WI38 (cell line): ENCODE data around the gene LRRC72.

Source experiments
- H3K4me3 ChIP-seq: 2 replicates; pipeline ENCODE4 v1.5.1; 2011; ENCODE audit warnings: low read depth, mild to moderate bottlenecking, control low read depth, low read length
- TF ChIP-seq, protein P1 (sequence below): IDR thresholded peaks from 2 replicates; pipeline ENCODE4 v1.5.1; 2012; ENCODE audit warnings: low read depth, mild to moderate bottlenecking, control low read depth, low read length

The LRRC72 gene

DNA sequence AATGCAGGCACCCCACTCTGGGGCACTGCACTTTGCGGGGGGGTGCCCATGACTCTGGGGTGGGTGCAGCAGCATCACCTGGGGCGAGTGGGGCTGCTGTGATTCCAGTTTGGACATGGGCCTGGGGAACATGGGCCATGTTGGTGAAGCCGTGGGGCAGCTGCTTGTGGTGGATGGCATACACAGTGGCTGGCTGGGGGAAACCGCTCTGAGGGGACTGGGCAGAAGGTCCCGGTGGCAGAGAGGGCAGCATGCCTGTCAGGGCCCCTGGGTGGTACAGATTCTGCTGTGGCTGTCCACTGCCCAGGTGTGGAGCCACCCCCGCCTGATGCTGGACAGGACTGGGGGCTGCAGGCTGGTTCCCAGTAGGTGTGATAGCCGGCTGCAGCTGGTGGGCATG lies 57.2 kb downstream of the LRRC72 start:
- H3K4me3 ChIP-seq = no peak overlapping the region
- TF ChIP-seq, protein P1, sequence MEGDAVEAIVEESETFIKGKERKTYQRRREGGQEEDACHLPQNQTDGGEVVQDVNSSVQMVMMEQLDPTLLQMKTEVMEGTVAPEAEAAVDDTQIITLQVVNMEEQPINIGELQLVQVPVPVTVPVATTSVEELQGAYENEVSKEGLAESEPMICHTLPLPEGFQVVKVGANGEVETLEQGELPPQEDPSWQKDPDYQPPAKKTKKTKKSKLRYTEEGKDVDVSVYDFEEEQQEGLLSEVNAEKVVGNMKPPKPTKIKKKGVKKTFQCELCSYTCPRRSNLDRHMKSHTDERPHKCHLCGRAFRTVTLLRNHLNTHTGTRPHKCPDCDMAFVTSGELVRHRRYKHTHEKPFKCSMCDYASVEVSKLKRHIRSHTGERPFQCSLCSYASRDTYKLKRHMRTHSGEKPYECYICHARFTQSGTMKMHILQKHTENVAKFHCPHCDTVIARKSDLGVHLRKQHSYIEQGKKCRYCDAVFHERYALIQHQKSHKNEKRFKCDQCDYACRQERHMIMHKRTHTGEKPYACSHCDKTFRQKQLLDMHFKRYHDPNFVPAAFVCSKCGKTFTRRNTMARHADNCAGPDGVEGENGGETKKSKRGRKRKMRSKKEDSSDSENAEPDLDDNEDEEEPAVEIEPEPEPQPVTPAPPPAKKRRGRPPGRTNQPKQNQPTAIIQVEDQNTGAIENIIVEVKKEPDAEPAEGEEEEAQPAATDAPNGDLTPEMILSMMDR = no peak

DNA sequence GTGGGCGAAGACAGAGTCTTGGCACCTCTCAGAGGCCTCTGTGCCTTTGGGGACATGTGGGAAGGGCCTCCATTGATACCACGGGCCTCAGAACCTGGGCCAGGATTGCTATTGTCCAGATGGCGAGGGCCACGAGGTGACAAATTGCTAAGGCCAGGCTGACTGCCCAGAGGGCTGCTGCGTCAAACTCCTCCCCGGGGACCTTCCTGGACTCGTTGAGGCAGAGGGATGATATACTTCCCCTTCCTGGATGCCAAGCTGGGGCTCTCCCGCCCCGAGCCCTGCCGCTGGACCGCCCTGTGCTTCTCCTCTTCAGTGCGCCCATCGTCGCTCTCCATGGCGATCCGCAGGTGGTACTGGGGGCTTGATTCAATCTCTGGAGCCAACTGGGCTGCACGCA lies 58.9 kb downstream of the LRRC72 start:
- TF ChIP-seq, protein P1 = no peak
- no peak overlapping the region for H3K4me3 ChIP-seq

DNA sequence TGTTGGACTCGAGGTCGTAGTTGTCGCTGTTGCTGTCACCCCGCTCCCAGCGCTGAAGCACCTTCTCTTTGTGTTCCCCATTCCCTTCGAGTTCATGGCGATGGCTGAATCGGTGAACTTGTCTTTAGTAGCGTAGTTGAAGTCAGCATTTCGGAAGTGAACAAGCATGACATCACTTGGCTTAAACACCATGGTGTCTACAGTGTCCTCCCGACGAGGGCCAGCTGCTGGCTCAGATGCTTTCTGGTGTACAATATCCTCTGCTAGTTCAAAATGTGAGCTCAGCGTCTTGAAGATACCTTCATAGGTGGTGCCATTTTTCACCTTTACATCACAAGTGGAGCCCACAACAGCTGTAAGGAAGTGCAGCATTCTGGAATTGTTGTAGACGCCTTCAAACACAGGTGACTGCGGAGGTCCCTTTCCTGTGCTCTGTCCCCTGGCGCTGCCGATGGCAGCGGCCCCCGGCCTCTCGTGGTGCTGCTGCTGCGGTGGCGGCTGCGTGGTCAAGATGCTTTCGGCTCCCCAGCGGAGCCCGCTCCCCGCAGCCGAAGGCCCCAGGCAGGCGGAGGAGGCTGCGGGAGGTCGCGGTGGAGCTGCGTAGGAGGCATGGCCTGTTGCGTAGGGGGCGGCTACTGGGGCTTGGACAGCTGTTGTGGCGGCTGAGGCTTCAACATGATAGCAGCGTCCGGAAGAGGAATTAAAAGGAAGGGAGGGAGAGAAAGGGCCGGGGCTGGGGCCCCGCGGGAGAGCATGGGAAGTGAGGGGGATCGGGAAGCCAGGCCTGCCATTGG lies 59.7 kb downstream of the LRRC72 start:
- TF ChIP-seq, protein P1 = no peak
- no peak overlapping the region for H3K4me3 ChIP-seq

DNA sequence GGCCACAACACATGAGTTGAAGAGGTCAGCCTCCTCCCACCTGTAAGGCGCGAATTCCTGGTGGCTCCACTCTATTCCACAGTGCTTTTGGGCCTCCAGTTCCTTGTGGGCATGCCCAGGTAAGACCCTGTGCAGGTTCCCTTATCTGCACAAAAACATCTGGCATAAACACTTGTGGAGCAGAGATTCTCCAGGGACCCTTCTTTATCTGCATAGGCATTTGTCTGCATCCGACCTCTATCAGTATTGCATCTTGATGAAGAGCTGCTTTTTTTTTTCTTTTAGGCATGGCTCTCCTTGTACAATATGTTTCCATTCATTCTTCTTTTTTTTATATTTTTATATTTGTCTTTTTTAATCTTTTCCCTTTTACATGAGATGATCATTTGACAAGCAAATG lies 60.5 kb downstream of the LRRC72 start:
- no peak overlapping the region for H3K4me3 ChIP-seq
- TF ChIP-seq, protein P1 = no peak

DNA sequence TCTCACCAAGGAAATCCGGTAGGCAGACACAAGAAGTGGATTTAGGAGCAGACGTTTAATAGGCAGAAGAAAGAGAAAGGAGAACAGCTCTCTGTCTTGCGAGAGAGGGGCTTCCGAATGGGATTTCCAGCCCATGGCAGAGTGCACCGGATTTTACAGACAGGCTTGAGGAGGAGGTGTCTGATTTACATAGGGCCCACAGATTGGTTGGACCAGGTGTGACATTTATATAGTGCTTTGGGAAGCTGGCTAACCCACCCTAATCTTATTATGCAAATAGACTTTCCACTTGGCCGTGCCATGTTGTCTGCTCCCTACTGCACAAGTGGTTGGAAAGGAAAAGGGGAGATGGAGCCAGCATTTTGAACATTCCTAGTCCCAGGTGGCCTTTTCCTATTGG lies 61.2 kb downstream of the LRRC72 start:
- TF ChIP-seq, protein P1 = no peak
- no peak overlapping the region for H3K4me3 ChIP-seq

DNA sequence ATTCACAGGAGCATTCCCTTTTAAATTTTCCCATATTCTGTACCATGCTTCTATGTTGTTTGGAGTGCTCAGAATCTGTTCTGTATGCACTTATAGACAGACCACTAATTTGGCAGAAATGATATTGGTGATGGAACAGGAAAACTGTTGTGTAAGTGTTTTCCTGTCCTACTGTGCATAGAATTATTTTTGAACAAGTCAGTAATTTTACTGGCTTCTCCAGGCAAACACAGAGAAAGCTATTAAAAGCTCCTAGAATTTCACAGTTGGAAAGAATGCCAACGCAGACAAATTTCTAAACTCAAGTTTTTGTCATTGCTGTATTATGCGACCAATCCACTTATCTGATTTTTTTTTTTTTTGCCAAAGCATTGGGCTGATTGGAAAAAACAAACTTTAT lies 63.3 kb downstream of the LRRC72 start:
- TF ChIP-seq, protein P1 = no peak
- H3K4me3 ChIP-seq = no peak overlapping the region

DNA sequence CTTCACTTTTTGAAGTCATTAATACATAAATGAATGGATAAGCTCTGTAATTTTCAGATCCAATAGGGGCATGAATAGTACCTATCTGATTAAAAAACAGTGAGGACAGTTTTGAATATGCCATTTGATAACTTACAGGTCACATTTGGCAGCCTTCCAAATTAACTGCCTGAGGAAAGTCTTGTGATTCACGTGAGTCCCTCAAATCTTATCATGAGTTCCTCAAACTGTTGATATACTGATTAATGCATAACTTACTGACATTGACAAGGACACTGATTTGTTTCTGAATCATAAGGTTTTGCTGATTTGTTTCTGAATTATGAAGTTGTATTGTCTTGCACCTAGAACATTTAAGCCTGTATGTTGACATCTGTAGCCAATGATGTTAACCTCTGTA lies 63.8 kb downstream of the LRRC72 start:
- TF ChIP-seq, protein P1 = no peak
- no peak overlapping the region for H3K4me3 ChIP-seq
